NCI-H2029 (cell line): Measurements from ENCODE around the gene PSMB7.
A peak's percentile ranks its signal among the peaks of the same experiment; 100 is the strongest.

Experiments used
- DNase-seq: peaks from one replicate; lab custom pipeline; 2025; lab: John Stamatoyannopoulos, UW

Gene PSMB7

DNA sequence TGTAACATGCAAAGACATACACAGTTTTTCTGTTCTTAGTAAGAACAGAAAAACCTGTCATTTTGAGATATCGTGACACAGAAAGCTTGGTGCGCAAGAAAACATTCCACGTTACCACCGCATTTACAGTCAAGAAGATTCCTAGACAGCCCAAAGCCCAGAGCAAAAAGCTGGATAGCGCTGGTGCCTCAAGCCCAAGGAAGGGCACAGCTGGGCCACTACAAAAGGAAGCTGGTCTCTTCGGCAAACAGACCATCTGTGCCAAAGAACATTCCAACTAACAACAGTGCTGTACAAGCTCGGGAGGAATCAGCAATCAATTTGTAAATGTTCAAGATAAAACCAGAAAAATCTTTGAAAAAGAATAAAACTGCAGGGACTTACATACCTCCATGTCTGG lies 31.0 kb downstream of the PSMB7 start:
- DNase-seq: peak; percentile 48

DNA sequence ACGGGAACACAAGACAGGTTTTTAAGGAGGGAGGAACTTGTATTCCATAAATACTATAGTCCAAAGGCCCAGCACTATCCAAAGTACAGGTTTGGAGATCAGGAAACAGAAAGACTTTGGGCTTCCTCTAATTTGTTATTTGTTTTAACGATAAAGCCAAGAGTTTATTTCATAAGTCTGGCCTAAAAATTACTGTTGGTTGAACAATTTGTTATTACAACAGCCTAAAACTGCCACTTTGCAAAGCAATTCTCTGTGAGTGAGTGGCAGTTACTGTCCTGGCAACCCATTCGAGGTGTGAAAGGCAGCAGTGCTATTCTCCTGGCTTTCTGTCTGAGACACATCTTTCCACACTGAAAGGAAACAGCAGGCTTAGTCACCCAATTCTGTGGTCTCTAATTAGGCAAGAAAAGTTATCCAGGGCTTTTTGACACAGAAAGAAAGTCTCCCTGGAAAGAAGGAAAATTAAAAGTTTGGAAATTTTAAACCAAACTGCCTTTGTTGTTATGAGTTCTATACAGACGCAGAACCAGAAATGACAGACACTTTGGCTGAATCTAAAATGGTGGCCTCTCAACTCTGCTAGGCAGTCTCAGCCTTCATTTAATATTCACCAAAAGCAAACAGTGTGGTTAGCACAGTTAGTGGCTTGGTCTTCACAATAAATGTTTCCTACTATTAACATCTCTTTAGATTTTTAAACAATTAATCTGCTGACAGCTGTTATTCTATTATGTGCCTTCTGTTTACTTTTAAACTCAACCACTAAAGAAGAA lies 33.9 kb downstream of the PSMB7 start:
- DNase-seq: peak; percentile 46

GRCh38 chr9:124377551-124378406 lies 37.5 kb downstream of the PSMB7 start:
- DNase-seq: no peak

DNA sequence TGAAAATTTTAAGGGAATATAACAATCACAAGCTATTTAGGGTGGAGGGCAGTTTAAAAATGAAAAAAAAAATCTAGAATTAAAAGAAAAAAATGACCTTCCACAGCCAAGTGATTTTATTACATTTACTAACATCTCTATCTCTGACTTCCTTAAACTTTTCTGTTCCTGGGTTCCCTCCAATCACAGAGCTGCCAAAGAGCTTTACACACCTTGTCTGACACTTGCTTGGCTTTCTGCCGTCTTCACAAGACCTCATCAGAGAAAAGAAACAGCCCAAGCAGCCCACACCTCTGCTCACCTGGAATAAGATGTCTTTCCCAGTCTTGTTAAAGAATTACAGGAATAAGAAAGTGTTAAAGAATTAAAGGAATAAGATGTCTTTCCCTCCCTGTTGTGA lies 38.9 kb downstream of the PSMB7 start:
- DNase-seq: no peak

DNA sequence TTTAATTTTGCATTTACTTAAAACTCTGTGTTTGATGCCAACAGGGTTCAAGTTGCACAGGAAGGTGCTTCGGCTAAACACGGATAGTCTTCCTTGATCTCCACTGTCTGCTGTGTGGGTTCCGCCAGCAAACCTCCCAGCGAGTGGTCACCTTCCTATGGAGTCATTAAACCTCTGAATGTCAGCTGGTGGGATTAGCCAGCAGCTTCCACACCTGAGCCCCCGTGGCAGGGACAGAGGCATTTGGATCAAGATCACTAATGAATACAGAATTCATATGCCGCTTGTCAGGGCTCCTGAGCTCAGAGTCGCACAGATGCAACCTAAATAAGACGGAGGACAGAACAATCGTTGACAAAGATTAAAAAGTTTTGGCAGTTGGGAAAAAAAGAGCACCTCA lies 39.5 kb downstream of the PSMB7 start:
- DNase-seq: no peak

DNA sequence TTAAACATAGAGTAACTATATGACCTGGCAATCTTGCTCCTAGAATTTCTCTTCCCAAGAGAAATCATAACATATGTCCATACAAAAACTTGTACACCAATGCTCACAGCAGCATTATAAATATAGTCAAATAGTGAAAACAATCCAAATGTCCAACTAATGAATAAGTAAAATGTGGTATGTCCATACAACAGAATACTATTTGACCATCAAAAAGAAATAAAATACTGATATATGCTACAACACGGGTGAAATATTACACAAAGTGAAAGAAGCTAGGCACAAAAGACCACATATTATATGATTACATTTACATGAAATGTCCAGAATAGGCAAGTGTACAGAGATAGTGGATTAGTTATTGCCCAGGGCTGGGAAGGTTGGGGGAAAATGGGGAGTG lies 41.4 kb downstream of the PSMB7 start:
- DNase-seq: no peak

GRCh38 chr9:124373386-124373785 lies 41.9 kb downstream of the PSMB7 start:
- DNase-seq: no peak

- DNase-seq: no peak
Measured at GRCh38 chr9:124372038-124372437, 43.2 kb downstream of the PSMB7 start.

- no peak for DNase-seq
Measured at GRCh38 chr9:124370896-124371582, 44.2 kb downstream of the PSMB7 start.

GRCh38 chr9:124369231-124369797 lies 45.9 kb downstream of the PSMB7 start:
- no peak for DNase-seq

GRCh38 chr9:124368692-124369091 lies 46.5 kb downstream of the PSMB7 start:
- no peak for DNase-seq

DNA sequence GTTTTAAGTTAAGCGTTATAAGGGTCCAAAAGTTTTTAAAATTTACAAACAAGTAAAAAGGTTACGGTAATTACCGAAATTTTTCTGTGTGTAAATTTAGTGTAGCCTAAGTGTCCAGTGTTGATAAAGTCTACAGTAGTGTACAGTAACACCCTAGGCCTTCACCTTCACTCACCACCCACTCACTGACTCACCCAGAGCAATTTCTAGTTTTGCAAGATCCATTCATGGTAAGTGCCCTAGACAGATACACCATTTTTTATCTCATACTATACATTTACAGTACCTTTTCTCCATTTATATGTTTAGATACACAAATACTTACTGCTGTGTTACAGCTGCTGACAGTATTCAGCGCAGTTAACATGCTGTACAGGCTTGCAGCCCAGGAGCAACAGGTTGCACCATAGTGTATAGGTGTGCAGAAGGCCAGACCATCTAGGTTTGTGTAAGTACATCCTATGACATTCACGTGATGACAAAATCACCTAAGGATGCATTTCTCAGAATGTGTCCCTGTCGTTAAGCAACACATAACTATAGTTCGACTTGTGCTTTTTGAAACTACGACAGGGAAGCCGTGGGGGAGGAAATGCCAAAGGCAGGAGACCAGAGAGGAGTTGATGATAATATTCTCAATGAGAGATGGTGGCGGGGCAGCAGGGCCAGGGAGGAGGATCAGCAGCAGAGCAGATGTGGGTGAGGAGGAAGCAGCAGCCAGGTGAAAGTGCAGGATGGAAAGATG lies 48.6 kb downstream of the PSMB7 start:
- no peak for DNase-seq

DNA sequence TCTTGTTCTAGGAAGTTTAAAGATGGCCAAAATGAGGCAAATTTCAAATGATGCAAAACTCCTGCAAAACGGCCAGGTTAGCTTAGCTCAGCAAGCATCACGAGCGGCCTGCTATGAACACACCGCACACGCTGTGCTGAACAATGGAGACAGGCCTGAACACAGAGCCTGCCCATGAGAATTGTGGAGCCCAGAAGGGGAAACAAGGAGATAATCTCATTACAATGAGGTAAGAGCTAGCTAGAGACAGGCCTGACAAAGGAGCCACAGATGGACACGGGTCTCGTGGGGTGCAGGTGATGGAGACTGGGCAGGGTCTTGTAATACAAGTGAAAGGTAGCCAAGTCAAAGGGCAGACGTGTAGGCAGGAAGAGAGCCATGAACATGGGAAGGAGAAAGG lies 50.2 kb downstream of the PSMB7 start:
- no peak for DNase-seq

- no peak for DNase-seq
Measured at GRCh38 chr9:124364141-124364540, 51.1 kb downstream of the PSMB7 start.

- no peak for DNase-seq
Measured at GRCh38 chr9:124363326-124364096, 51.7 kb downstream of the PSMB7 start.

GRCh38 chr9:124361128-124361527 lies 54.1 kb downstream of the PSMB7 start:
- no peak for DNase-seq

- DNase-seq: no peak
Measured at GRCh38 chr9:124359855-124360678, 55.2 kb downstream of the PSMB7 start.

DNA sequence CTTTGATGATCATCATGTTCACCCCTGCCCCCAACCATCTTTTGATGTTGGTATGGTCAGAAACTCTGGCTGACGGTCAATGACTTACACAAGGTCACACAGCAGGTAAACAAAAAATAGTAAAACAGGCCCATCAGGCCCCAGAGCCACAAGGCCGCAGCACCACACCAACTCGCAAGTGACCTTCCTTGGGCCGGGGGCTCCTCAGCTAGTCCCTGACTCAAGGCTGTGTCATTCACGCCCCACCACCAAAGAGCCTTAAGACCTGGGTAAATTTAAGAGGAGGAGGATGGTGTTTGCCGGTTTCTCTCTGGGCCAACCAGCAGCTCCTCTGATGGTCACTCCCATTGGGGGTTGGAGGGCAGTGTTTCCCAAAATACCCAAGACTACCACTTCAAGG lies 55.8 kb downstream of the PSMB7 start:
- no peak for DNase-seq

DNA sequence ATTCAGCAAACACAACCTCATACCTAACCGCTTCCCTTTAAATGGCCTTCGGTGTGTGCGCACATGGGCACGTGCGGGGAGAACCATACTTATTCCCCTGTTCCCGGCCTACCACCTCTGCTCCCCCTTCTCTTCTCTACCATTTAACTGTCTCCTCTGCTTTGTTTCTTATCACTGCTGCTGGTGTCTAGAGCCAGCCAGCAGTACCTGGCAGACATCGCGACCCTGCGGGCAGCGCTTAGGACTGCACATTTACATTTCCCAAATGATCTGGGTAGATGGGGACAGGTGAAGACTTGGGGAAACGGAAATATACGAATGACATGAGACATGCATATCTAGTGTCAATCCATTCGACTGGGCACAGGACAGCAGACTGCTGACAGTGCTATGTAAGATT lies 56.6 kb downstream of the PSMB7 start:
- no peak for DNase-seq
